ENCODE measurements around the gene RBM7. TPM values are rescaled to one million over a fixed set of nuclear protein-coding genes. Genes with fewer than 3 reads are reported as not detected.

RBM7 gene
- total RNA-seq = 39.3 and 43.8 TPM in 2 replicates

GRCh38 chr11:114400216-114400914 is at the start of gene RBM7, which contains the start of gene C11orf71:
RBM7 (plus strand) TSS chr11:114400666; CDS start chr11:114400672, 6 bp downstream.
C11orf71 (minus strand) TSS chr11:114400511; CDS start chr11:114400331, 180 bp downstream.

GRCh38 chr11:114439229-114440120 is 39.0 kb downstream of the RBM7 start, which contains the start of gene REXO2:
REXO2 (plus strand) TSS chr11:114439467; CDS start chr11:114439529, 62 bp downstream.

Other genes with a start within 250 kb of the RBM7 start
- 713 and 732 TPM in 2 replicates for gene NNMT, start 104.3 kb upstream of the RBM7 start, total RNA-seq
- 2.3 and 2.9 TPM in 2 replicates for gene C11orf71, start 155 bp upstream of the RBM7 start, total RNA-seq
- gene REXO2, start 38.8 kb downstream of the RBM7 start, total RNA-seq = 117 and 118 TPM in 2 replicates
- not detected in 2 replicates for gene NXPE1, start 159.2 kb downstream of the RBM7 start, total RNA-seq
- not detected in 2 replicates for gene NXPE4, start 195.1 kb downstream of the RBM7 start, total RNA-seq